Caco-2 (cell line): ENCODE results near the gene ACER2. TPM values are rescaled to one million over a fixed set of nuclear protein-coding genes. Genes with fewer than 3 reads are reported as not detected.

Source experiments
- BruUV-seq: library from RNA; stranded (reverse); fragments of 400-500 nt; replicated peaks from 2 replicates; lab custom pipeline; 2021; lab: Mats Ljungman, UMichigan
- CTCF ChIA-PET: fragments of 300-600 bp; sonication (Branson Sonifier 250); formaldehyde crosslinking; loops from one replicate; lab custom pipeline; 2022; ENCODE audit warnings: antibody characterized with exemption; lab: Charles Lee
- POLR2A ChIA-PET: fragments of 300-600 bp; sonication (Branson Sonifier 250); formaldehyde crosslinking; loops from one replicate; lab custom pipeline; 2022; ENCODE audit warnings: antibody characterized with exemption; lab: Charles Lee
- DNase-seq, 2 experiments: peaks; one replicate each; pipeline versions ENCODE4 v3.0.0 to v3.0.0-alpha.2; 2020 to 2022
- H3K27me3 ChIP-seq: replicated peaks from 2 replicates; pipeline ENCODE4 v1.6.0; 2011; ENCODE audit warnings: low read length; ENCODE audit not compliant: control insufficient read depth, insufficient read depth
- H3K36me3 ChIP-seq: 2 replicates; pipeline ENCODE4 v1.5.1; 2011; ENCODE audit warnings: low read length; ENCODE audit not compliant: control insufficient read depth, insufficient read depth
- H3K4me1 ChIP-seq: fragments of 250-450 bp; sonication (Bioruptor Pico); 2 replicates; pipeline ENCODE4 v1.5.1; 2020; ENCODE audit warnings: mild to moderate bottlenecking
- H3K4me3 ChIP-seq: 2 replicates; pipeline ENCODE4 v1.5.1; 2011; ENCODE audit warnings: low read depth, mild to moderate bottlenecking, control low read depth, low read length
- H3K9me3 ChIP-seq: fragments of 250-450 bp; sonication (Bioruptor Pico); 2 replicates; pipeline ENCODE4 v1.5.1; 2020; ENCODE audit warnings: mild to moderate bottlenecking, moderate library complexity
- H3K27ac Mint-ChIP-seq: one replicate; pipeline ENCODE4 v1.8.0; 2022; ENCODE audit warnings: mixed read lengths; ENCODE audit not compliant: unreplicated experiment
- H3K27me3 Mint-ChIP-seq: one replicate; pipeline ENCODE4 v1.8.0; 2022; ENCODE audit warnings: mixed read lengths; ENCODE audit not compliant: insufficient read depth, unreplicated experiment
- H3K36me3 Mint-ChIP-seq: one replicate; pipeline ENCODE4 v1.8.0; 2022; ENCODE audit warnings: mild to moderate bottlenecking, mixed read lengths; ENCODE audit not compliant: insufficient read depth, unreplicated experiment
- H3K4me1 Mint-ChIP-seq: one replicate; pipeline ENCODE4 v1.8.0; 2022; ENCODE audit warnings: low read depth, mixed read lengths; ENCODE audit not compliant: unreplicated experiment
- H3K4me3 Mint-ChIP-seq: one replicate; pipeline ENCODE4 v1.8.0; 2022; ENCODE audit warnings: mild to moderate bottlenecking, moderate library complexity, mixed read lengths; ENCODE audit not compliant: unreplicated experiment
- H3K9me3 Mint-ChIP-seq: one replicate; pipeline ENCODE4 v1.8.0; 2022; ENCODE audit warnings: mixed read lengths; ENCODE audit not compliant: unreplicated experiment
- intact Hi-C: fragments of 100-400 bp; cut with micrococcal nuclease; formaldehyde crosslinking; loops from one replicate; pipeline ENCODE4 v1.10.0; 2022; ENCODE audit not compliant: unreplicated experiment
- total RNA-seq: library from RNA; stranded (reverse); gene quantifications from 2 replicates; pipeline ENCODE4 v1.2.3, GENCODE V29; 2022
- TF ChIP-seq, protein P1 (sequence below), 2 experiments: fragments of 200-600 bp in 1 of 2; IDR thresholded peaks; 1 replicate in 1 of 2; 2 replicates in 1 of 2; pipeline versions ENCODE4 v1.5.1 to v1.8.0; 2011 to 2022; ENCODE audit warnings: antibody characterized with exemption in 1 of 2, control low read depth in 1 of 2, inconsistent platforms in 1 of 2, low read depth in 1 of 2, low read length in 1 of 2, mild to moderate bottlenecking in 1 of 2, moderate library complexity in 1 of 2; ENCODE audit not compliant: insufficient read depth in 1 of 2, severe bottlenecking in 1 of 2, unreplicated experiment in 1 of 2

ACER2 gene
- total RNA-seq, 1 experiment from 2014 or later, result 2.4 TPM

DNA sequence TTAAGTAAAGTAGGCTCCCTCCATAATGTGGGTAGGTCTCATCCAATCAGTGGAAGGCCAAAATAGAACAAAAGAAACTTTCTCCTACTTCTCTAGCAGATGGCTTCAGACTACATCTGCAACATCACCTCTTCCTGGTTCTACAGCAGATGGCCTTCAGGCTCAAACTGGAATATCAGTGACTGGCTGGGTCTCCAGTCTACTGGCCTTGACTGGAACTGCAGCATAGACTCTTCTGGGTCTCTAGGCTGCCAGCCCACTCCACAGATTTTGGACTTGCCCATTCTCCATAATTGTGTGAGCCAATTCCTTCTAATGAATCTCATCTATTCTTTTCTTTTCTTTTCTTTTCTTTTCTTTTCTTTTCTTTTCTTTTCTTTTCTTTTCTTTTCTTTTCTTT is 64.8 kb downstream of the ACER2 start:
- Mint-ChIP-seq H3K36me3 (no peaks in the 10 kb centered on the region), H3K27me3 (peaks cover 21% of the 10 kb centered on the region), H3K27ac (no peak overlapping the region), H3K9me3 (no peaks in the 10 kb centered on the region), H3K4me1 (no peaks in the 10 kb centered on the region), H3K4me3 (no peak overlapping the region)
- intact Hi-C loops, result loop anchor here (2.0 kb wide), 1 partner anchor 167 kb away; no protein-coding TSS in a partner anchor
- H3K9me3 ChIP-seq, result no peaks in the 10 kb centered on the region
- H3K4me3 ChIP-seq, result no peak overlapping the region
- BruUV-seq, result no TSS peak
- H3K4me1 ChIP-seq, result no peaks in the 10 kb centered on the region
- no peaks in the 10 kb centered on the region for H3K36me3 ChIP-seq
- TF ChIP-seq, protein P1, sequence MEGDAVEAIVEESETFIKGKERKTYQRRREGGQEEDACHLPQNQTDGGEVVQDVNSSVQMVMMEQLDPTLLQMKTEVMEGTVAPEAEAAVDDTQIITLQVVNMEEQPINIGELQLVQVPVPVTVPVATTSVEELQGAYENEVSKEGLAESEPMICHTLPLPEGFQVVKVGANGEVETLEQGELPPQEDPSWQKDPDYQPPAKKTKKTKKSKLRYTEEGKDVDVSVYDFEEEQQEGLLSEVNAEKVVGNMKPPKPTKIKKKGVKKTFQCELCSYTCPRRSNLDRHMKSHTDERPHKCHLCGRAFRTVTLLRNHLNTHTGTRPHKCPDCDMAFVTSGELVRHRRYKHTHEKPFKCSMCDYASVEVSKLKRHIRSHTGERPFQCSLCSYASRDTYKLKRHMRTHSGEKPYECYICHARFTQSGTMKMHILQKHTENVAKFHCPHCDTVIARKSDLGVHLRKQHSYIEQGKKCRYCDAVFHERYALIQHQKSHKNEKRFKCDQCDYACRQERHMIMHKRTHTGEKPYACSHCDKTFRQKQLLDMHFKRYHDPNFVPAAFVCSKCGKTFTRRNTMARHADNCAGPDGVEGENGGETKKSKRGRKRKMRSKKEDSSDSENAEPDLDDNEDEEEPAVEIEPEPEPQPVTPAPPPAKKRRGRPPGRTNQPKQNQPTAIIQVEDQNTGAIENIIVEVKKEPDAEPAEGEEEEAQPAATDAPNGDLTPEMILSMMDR (IDR thresholded peaks at IDR 0.05; ENCODE audit: insufficient read depth in 1 of 2, low read depth in 1 of 2, low read length in 1 of 2, severe bottlenecking in 1 of 2, unreplicated experiment in 1 of 2), result no peak
- CTCF ChIA-PET, result no interaction called here
- H3K27me3 ChIP-seq, result no peaks in the 10 kb centered on the region
- DNase-seq, result no peak
- POLR2A ChIA-PET, result no interaction called here

DNA sequence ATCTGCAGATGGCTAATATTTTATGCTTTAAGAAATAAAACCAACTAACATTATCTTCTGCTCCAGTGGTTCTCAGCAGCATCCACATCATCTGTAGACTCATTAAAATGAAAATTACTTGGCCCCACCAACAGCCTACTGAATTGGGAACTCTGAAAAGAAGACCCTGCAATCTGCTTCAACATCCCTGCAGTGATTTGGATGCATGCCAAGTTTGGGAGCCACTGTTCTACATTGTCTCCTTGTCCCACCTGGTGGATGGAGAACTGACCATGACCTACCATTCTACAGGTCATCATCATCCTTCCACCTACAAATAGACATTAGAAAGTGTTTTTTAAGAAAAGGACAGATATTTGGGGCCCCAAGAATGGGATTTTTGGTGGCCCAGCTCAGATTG is 71.1 kb downstream of the ACER2 start:
- Mint-ChIP-seq H3K36me3 (no peaks in the 10 kb centered on the region), H3K9me3 (no peaks in the 10 kb centered on the region), H3K27me3 (peaks cover 27% of the 10 kb centered on the region), H3K4me3 (no peak overlapping the region), H3K27ac (no peak overlapping the region), H3K4me1 (peaks cover 6% of the 10 kb centered on the region)
- intact Hi-C loops, result no loop called here
- POLR2A ChIA-PET, result no interaction called here
- Histone ChIP-seq H3K4me3 (no peak overlapping the region), H3K4me1 (no peaks in the 10 kb centered on the region), H3K36me3 (no peaks in the 10 kb centered on the region), H3K9me3 (no peaks in the 10 kb centered on the region), H3K27me3 (no peaks in the 10 kb centered on the region)
- BruUV-seq, result no TSS peak
- TF ChIP-seq, protein P1 (IDR thresholded peaks at IDR 0.05; ENCODE audit: insufficient read depth in 1 of 2, low read depth in 1 of 2, low read length in 1 of 2, severe bottlenecking in 1 of 2, unreplicated experiment in 1 of 2), result no peak
- CTCF ChIA-PET, result interaction anchor here (0.9 kb wide), 1 partner anchor 15 kb away, joined by 3 read pairs; no protein-coding TSS in a partner anchor
- no peak for DNase-seq

GRCh38 chr9:19480345-19480744 is 71.5 kb downstream of the ACER2 start:
- POLR2A ChIA-PET, result no interaction called here
- CTCF ChIA-PET, result no interaction called here
- H3K27me3 ChIP-seq, result no peaks in the 10 kb centered on the region
- no peaks in the 10 kb centered on the region for H3K9me3 Mint-ChIP-seq
- no peaks in the 10 kb centered on the region for H3K36me3 ChIP-seq
- intact Hi-C loops, result no loop called here
- peaks cover 30% of the 10 kb centered on the region for H3K27me3 Mint-ChIP-seq
- H3K27ac Mint-ChIP-seq, result no peak overlapping the region
- no peaks in the 10 kb centered on the region for H3K36me3 Mint-ChIP-seq
- no peak overlapping the region for H3K4me3 Mint-ChIP-seq
- no peaks in the 10 kb centered on the region for H3K4me1 ChIP-seq
- TF ChIP-seq, protein P1 (IDR thresholded peaks at IDR 0.05; ENCODE audit: insufficient read depth in 1 of 2, low read depth in 1 of 2, low read length in 1 of 2, severe bottlenecking in 1 of 2, unreplicated experiment in 1 of 2), result no peak
- peaks cover 6% of the 10 kb centered on the region for H3K4me1 Mint-ChIP-seq
- no TSS peak for BruUV-seq
- H3K9me3 ChIP-seq, result no peaks in the 10 kb centered on the region
- H3K4me3 ChIP-seq, result no peak overlapping the region
- DNase-seq, result no peak
